Measurements from ENCODE around the gene TEPSIN. TPM values are rescaled to one million over a fixed set of nuclear protein-coding genes. Genes with fewer than 3 reads are reported as not detected.

TEPSIN gene
- total RNA-seq, 2 experiments from 2014 or later, result 25.9 to 31.7 TPM

DNA sequence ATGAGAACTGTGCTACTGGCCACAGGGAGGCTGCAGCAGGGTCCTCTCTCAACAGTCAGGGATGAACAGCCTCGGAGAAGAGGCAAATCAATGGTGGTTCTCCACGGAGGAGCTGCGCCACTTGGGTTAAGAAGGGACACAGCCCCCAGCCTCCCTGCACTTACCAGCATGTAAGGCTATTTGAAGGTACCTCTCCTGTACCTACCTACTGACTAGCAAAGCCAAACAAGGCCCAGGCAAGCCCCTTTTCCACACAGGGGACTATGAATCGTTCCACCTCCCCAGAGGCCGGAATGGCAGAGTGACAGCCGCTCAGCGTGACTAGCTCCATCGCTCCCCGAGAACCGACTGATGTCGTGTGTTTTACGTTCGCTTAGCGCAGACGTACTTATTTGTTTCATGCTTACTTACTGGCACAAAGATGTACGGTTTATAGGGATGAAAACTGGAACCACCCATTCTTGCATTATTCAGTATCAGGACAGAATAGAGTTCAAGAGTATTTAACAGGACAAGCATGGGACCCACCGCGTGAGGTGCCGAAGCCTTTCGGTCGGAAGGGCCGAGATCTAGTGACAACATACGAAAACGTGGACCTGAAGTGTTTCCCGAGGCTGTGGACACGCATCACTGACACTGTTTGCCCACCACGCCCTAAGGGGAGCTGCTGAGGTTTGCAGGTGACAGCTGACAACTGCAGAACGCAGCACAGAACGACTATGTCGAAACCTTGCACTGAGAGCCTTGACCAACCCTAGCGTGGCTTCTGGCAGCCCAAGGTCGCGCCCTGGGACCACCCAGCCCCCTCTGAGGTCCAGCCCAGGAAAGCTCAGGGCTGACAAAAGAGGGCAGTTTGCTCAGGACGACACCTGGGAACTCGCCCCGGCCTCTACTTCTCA, 1.0 kb downstream of the TEPSIN start:
- Mint-ChIP-seq H3K27me3 (no peaks in the 10 kb centered on the region), H3K4me1 (peaks cover 27% of the 10 kb centered on the region), H3K9me3 (no peaks in the 10 kb centered on the region), H3K36me3 (peaks cover 24% of the 10 kb centered on the region), H3K27ac (no peak overlapping the region), H3K4me3 (peak overlapping the region; percentile 74)
- DNase-seq, result no peak

GRCh38 chr17:81236784-81237183, 2.1 kb downstream of the TEPSIN start:
- Mint-ChIP-seq H3K4me3 (no peak overlapping the region), H3K4me1 (peaks cover 23% of the 10 kb centered on the region), H3K9me3 (no peaks in the 10 kb centered on the region), H3K27me3 (no peaks in the 10 kb centered on the region), H3K27ac (no peak overlapping the region), H3K36me3 (peaks cover 19% of the 10 kb centered on the region)
- DNase-seq, result no peak

DNA sequence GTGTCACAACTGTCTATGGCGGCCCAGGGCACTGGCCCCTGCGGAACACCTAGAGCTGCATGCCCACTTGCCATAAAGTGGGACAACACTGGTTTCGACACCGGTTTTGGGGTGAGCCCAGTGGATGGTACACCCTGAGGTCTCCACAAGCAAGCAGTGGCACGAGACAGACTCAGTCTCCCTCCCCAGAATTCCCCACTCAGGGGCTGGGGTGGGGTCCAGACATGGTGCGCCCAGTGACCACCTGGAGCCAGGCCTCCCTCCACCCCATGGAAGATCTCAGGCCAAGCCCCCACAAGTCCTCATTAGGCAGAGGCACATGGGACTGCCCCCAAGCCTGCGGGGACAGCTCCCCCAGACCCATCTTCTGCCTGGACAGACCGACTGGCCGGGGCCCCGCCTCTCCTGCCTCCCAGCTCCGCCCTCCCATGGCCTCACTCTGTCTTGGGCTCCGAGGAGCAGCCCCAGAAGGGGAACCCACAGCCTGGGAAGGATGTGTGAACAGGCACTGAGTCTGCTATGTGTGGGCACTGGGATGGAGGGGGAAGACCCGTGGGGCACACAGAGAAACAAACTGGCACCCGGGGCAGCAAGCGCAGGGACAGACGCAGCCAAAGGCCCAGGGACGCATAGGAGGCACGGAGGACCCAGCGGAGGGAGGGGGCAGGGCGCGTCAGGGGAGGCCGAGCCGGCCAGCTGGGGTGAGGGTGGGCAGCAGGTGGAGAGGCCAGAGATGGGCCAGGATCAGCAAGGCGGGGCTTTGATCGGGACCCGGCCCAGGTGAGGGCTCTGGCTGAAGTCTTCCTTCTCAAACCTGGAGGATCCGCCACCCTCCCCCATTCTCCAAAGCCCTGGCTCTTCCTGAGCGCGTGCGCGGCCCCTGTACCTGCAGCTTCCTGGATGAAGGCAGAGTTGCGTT, 2.8 kb downstream of the TEPSIN start:
- Mint-ChIP-seq H3K36me3 (peaks cover 12% of the 10 kb centered on the region), H3K9me3 (no peaks in the 10 kb centered on the region), H3K27ac (no peak overlapping the region), H3K4me1 (peaks cover 18% of the 10 kb centered on the region), H3K4me3 (no peak overlapping the region), H3K27me3 (no peaks in the 10 kb centered on the region)
- DNase-seq, result no peak

DNA sequence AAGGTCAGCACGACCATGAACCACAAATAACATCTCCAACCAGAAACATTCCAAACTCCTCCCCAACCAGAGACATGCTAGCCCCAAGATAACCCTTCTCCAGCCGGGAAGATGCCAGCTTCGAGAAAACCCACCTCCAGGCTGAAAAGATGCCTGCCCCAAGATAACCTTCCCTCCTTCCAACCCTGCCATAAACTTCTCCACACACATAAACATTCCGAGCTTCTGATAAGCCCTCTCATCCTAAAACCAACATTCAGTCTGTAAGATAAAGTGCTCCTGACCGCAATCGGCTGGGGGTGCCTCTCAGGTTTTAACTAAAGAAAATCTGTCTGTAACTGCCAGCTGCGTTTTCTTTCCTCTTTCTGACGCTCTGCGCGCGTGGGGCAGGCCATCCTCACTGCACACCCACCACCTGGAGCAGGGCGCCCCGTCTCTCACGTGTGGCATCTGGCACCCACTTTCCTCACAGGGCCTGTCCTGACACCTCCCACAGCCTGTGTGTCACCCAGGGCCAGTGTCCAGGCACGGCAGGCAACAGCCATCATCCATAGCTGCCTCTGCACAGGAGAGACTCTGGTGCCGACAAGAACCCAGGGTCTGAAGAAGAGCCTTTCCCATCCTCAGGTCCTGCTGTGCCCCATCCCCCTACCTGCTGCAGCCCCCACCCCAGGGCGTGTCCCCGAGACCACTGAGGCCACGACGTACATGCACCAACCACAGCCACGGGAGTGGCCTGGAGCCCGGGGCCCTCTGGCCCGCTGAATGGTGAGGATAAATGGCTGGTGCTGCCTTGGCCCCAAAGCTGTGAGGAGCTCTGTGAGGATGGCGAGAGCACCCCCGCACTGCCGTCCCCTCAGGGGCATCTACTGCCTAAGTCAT, 3.7 kb downstream of the TEPSIN start:
- H3K27me3 Mint-ChIP-seq, result no peaks in the 10 kb centered on the region
- peaks cover 6% of the 10 kb centered on the region for H3K36me3 Mint-ChIP-seq
- no peak for DNase-seq
- no peak overlapping the region for H3K4me3 Mint-ChIP-seq
- H3K27ac Mint-ChIP-seq, result no peak overlapping the region
- H3K9me3 Mint-ChIP-seq, result no peaks in the 10 kb centered on the region
- H3K4me1 Mint-ChIP-seq, result peaks cover 13% of the 10 kb centered on the region

- no peak overlapping the region for H3K4me3 Mint-ChIP-seq
Measured at GRCh38 chr17:81234506-81234855, 4.4 kb downstream of the TEPSIN start.

GRCh38 chr17:81233811-81234505, 4.9 kb downstream of the TEPSIN start:
- H3K4me3 Mint-ChIP-seq, result no peak overlapping the region
- H3K4me1 Mint-ChIP-seq, result peaks cover 11% of the 10 kb centered on the region
- peaks cover 3% of the 10 kb centered on the region for H3K36me3 Mint-ChIP-seq
- H3K27me3 Mint-ChIP-seq, result no peaks in the 10 kb centered on the region
- no peak for DNase-seq
- H3K9me3 Mint-ChIP-seq, result no peaks in the 10 kb centered on the region
- H3K27ac Mint-ChIP-seq, result no peak overlapping the region

More at GRCh38 chr17:81234506-81234855, 4.4 kb downstream of the TEPSIN start:
- Mint-ChIP-seq H3K36me3 (peaks cover 3% of the 10 kb centered on the region), H3K27ac (no peak overlapping the region), H3K9me3 (no peaks in the 10 kb centered on the region), H3K4me1 (peaks cover 11% of the 10 kb centered on the region), H3K27me3 (no peaks in the 10 kb centered on the region)
- DNase-seq, result no peak

DNA sequence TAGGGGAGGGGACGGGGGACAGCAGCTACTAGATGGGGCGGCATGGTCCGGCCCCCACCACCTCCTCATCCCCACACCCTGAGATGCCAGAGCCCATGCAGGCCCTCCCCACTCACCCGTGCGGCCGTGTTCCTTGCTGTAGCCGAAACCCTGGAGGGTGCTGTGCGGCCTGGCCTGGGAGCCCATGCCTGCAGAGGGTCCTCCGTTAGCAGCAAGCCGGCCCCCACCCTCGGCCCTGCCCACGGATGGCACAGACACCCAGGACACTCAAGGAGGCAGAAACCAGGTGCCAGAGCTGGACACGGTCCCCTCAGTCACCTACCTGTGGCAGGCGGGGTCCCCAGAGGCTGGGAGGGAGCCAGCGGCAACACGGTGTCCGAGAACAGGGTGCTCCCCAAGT, 5.5 kb downstream of the TEPSIN start:
- no peak overlapping the region for H3K27ac Mint-ChIP-seq
- H3K4me1 Mint-ChIP-seq, result peaks cover 11% of the 10 kb centered on the region
- peaks cover 3% of the 10 kb centered on the region for H3K36me3 Mint-ChIP-seq
- no peak overlapping the region for H3K4me3 Mint-ChIP-seq
- no peaks in the 10 kb centered on the region for H3K9me3 Mint-ChIP-seq
- no peaks in the 10 kb centered on the region for H3K27me3 Mint-ChIP-seq
- no peak for DNase-seq

GRCh38 chr17:81232616-81233241, 6.1 kb downstream of the TEPSIN start:
- Mint-ChIP-seq H3K4me3 (no peak overlapping the region), H3K27ac (no peak overlapping the region), H3K27me3 (no peaks in the 10 kb centered on the region), H3K4me1 (peaks cover 9% of the 10 kb centered on the region), H3K36me3 (peaks cover 3% of the 10 kb centered on the region), H3K9me3 (no peaks in the 10 kb centered on the region)
- no peak for DNase-seq

DNA sequence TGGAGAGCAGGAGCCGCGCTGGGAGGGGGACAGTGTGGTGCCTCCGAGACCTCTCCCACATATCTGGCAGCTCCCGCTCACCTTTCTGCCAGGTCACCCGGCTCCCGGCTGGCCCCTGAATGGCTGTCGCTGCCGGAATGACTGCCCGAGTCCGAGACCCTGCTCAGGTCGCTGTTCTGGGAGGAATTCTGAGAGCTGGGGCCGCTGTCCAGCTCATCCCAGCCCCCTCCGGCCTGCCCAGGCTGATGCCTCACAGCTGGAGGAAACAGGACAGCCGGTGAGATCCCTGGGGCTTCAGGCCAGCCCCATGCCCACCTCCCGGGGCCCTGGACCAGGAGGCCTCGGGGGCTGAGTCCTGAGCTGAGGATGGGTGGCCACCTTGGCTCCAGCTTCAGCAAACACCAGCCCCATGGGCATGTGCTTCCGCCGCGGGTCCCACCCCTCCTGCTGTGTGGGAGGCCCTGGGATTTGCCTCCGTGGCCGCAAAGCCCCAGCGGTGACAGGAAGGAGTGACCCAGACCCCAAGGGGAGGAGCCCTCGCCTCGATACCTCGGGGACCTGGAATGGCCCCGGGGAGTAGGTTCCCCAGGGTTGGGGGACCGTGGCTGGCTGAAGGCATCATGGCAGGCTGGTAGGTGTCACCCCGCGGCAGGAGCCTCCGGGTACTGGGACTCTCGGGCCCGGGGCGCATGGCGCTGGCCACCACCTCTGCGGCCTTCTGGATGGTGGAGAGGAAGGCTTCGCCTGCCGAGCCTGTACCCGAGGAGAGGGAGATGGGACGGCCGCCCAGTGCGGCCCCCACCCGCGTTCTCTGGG, 6.9 kb downstream of the TEPSIN start:
- Mint-ChIP-seq H3K27me3 (no peaks in the 10 kb centered on the region), H3K9me3 (no peaks in the 10 kb centered on the region), H3K4me3 (no peak overlapping the region), H3K4me1 (peaks cover 5% of the 10 kb centered on the region), H3K27ac (no peak overlapping the region), H3K36me3 (peaks cover 6% of the 10 kb centered on the region)
- no peak for DNase-seq

- peaks cover 6% of the 10 kb centered on the region for H3K36me3 Mint-ChIP-seq
- H3K27me3 Mint-ChIP-seq, result no peaks in the 10 kb centered on the region
- H3K4me1 Mint-ChIP-seq, result peaks cover 5% of the 10 kb centered on the region
- H3K4me3 Mint-ChIP-seq, result no peak overlapping the region
- H3K27ac Mint-ChIP-seq, result no peak overlapping the region
- no peaks in the 10 kb centered on the region for H3K9me3 Mint-ChIP-seq
- no peak for DNase-seq
Measured at GRCh38 chr17:81231121-81231645, 7.7 kb downstream of the TEPSIN start.

- no peak for DNase-seq
- Mint-ChIP-seq H3K27ac (no peak overlapping the region), H3K4me3 (no peak overlapping the region), H3K4me1 (peaks cover 5% of the 10 kb centered on the region), H3K27me3 (no peaks in the 10 kb centered on the region), H3K36me3 (peaks cover 6% of the 10 kb centered on the region), H3K9me3 (no peaks in the 10 kb centered on the region)
Measured at GRCh38 chr17:81230043-81230820, 8.6 kb downstream of the TEPSIN start.

DNA sequence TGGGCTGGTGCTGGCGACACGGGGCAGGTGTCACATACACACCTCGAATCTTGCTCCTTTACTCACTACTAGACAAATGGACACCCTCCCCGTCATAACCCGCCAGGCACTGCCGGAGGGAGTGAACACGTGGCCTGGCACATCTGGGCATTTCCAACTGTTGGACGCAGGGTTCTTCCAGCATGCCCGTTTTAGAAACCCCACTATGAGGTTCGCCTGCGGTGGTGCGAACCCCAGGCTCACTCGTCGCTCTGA, 9.3 kb downstream of the TEPSIN start:
- no peaks in the 10 kb centered on the region for H3K9me3 Mint-ChIP-seq
- H3K4me3 Mint-ChIP-seq, result no peak overlapping the region
- H3K27ac Mint-ChIP-seq, result no peak overlapping the region
- peaks cover 6% of the 10 kb centered on the region for H3K36me3 Mint-ChIP-seq
- no peaks in the 10 kb centered on the region for H3K27me3 Mint-ChIP-seq
- peaks cover 5% of the 10 kb centered on the region for H3K4me1 Mint-ChIP-seq
- DNase-seq, result no peak
